PC-9 (cell line): Measurements from ENCODE around the gene PRR14.

ENCODE experiments used
- CTCF ChIP-seq: fragments of 200-600 bp; sonication (generic); conservative IDR thresholded peaks from 2 replicates; pipeline ENCODE4 v1.6.1; 2017; ENCODE audit warnings: mixed run types, antibody characterized with exemption, mild to moderate bottlenecking, moderate library complexity
- EZH2 ChIP-seq: fragments of 200-600 bp; sonication (generic); IDR thresholded peaks from 2 replicates; pipeline ENCODE4 v1.8.0; 2017; ENCODE audit warnings: antibody characterized with exemption, low read depth

GRCh38 chr16:30665830-30666190 is 15.1 kb downstream of the PRR14 start:
- TF ChIP-seq CTCF (no peak), EZH2 (no peak)
